KOPT-K1 (cell line): ENCODE measurements around the gene SEMA3B.
"Not testable (repeated sequence)": the region's sequence is repeated elsewhere in the genome, so short reads cannot be mapped to it uniquely, and the experiment has no call there.

ENCODE experiments used
- H3K27ac ChIP-seq: fragments of 200-600 bp; sonication (generic); 2 replicates; pipeline ENCODE4 v1.5.1; 2016; ENCODE audit warnings: antibody characterized with exemption, mild to moderate bottlenecking, low read depth, low read length; ENCODE audit not compliant: poor library complexity, severe bottlenecking
- H3K36me3 ChIP-seq: fragments of 200-600 bp; sonication (generic); 2 replicates; pipeline ENCODE4 v1.5.1; 2017; ENCODE audit warnings: antibody characterized with exemption, mild to moderate bottlenecking, low read length, moderate library complexity; ENCODE audit not compliant: insufficient read depth
- H3K9me3 ChIP-seq: fragments of 200-600 bp; sonication (generic); 2 replicates; pipeline ENCODE4 v1.5.1; 2017; ENCODE audit warnings: antibody characterized with exemption, low read length, mild to moderate bottlenecking; ENCODE audit not compliant: insufficient read depth, poor library complexity, severe bottlenecking

The SEMA3B gene

DNA sequence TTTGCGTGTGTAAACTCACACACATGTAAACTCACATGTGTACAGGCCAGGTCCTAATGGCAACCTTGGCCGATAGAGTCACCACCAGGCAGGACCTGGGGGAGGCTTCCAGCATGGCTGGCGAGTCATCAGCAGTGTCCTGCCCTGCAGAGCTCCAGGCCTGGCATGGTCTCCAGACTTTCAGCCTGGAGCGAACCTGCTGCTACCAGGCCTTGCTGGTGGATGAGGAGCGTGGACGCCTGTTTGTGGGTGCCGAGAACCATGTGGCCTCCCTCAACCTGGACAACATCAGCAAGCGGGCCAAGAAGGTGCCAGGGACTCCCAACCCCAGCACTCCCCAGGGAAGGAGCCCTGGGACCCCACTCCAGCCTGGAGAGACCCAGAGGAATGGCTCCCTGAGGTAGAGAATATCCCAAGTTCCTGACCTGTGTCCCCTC, 1.0 kb downstream of the SEMA3B start:
- Histone ChIP-seq H3K9me3 (no peaks in the 10 kb centered on the region), H3K36me3 (no peaks in the 10 kb centered on the region), H3K27ac (no peak overlapping the region)

DNA sequence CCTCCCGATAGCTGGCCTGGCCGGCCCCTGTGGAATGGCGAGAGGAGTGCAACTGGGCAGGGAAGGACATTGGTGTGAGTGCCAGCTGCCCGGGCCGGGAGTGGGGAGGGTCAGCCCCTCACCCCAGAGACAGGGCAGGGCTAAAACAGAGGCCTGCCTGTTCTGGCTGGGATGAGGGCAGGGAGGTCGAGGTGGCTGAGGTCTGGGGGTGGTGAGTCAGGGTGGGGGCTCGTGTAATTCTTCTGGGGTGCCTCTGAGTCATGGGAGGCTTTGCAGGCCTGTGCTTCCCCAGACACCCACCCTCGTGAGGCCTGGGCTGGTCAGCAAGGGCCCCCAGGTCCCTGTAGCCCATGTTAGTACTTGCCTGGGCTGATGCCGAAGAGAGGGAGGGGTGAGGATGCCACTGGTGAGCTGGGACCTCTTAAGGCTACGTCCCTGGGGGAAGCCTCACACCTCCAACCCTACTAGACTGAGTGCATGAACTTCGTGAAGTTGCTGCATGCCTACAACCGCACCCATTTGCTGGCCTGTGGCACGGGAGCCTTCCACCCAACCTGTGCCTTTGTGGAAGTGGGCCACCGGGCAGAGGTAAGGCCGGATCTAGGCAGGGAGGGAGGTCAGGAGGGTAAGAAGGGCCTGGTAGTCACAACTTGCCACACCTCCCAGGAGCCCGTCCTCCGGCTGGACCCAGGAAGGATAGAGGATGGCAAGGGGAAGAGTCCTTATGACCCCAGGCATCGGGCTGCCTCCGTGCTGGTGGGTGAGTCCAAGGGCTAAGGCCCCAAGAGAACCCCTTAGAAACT, 1.7 kb downstream of the SEMA3B start:
- Histone ChIP-seq H3K27ac (no peak overlapping the region), H3K36me3 (no peaks in the 10 kb centered on the region)

DNA sequence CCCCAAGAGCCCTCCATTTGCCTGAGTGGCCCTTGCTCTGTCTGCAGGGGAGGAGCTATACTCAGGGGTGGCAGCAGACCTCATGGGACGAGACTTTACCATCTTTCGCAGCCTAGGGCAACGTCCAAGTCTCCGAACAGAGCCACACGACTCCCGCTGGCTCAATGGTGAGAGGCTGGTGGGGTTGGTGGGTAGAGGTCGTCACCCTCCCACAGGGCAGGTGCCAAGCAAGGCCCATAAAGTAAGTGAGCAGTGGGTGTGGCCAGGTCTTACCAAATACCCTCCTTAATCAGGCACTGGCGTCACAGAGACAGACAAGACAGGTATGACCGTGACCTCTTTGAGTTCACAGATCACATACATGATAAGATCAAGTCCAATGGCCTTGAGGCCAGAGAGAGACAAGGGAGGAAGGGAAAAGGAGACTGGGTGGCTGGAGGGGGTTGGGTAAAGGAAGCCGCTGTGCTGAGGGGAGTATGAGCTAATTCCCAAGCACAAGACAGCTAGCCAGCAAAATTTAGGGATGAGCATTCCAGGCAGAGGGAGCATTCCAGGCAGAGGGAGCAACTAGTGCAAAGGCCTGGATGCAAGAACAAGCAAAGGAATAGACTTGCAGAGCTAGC, 2.5 kb downstream of the SEMA3B start:
- no peaks in the 10 kb centered on the region for H3K36me3 ChIP-seq
- no peaks in the 10 kb centered on the region for H3K9me3 ChIP-seq
- no peak overlapping the region for H3K27ac ChIP-seq

More for the DNA sequence above, 1.7 kb downstream of the SEMA3B start:
- H3K9me3 ChIP-seq, result no peaks in the 10 kb centered on the region

DNA sequence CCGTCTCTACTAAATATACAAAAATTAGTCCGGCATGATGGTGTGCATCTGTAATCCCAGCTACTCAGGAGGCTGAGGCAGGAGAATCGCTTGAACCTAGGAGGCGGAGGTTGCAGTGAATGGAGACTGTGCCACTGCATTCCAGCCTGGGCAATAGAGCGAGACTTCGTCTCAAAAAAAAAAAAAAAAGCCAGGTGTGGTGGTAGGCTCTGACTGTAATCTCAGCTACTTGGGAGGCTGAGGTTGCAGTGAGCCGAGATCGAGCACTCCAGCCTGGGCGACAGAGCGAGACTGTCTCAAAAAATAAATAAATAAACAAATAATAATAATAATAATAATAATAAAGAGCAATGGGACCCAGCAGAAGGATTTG, 3.6 kb downstream of the SEMA3B start:
- not testable (repeated sequence) for H3K9me3 ChIP-seq, H3K27ac ChIP-seq, H3K36me3 ChIP-seq

DNA sequence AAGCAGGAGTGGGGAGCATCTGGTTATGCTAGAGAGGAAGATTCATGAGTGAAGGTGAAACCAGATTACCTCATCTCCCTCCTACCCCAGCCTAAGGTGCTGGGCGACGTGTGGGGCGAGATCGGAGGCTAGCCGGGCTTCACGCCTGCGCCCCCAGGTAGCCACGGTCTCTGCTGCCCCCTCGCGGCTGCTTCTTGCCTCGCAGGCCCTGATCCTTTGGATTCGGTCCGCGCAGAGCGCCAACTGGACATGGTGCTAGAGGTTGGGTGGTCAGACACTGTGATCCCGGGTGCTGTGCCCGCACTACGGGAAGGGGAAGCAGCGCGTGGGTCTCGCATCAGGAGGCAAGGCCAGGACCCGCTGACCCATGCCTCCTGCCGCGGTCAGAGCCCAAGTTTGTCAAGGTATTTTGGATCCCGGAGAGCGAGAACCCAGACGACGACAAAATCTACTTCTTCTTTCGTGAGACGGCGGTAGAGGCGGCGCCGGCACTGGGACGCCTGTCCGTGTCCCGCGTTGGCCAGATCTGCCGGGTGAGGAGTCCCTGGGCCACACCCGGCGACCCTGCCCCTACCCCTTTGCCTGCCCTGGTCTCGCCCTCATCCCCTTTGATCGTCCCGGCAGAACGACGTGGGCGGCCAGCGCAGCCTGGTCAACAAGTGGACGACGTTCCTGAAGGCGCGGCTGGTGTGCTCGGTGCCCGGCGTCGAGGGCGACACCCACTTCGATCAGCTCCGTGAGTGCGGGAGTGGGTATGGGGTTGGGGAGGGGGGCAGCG, 4.2 kb downstream of the SEMA3B start:
- no peak overlapping the region for H3K27ac ChIP-seq

DNA sequence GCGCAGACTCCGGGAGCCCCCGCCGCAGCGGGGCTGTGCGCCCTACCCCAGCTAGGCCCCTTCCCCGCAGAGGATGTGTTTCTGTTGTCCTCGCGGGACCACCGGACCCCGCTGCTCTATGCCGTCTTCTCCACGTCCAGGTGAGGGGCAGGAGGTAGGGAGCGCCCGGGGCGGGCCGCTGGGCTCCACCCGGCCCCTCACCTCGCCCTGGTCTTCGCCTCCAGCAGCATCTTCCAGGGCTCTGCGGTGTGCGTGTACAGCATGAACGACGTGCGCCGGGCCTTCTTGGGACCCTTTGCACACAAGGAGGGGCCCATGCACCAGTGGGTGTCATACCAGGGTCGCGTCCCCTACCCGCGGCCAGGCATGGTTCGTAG, 4.7 kb downstream of the SEMA3B start:
- Histone ChIP-seq H3K9me3 (no peaks in the 10 kb centered on the region), H3K27ac (no peak overlapping the region), H3K36me3 (no peaks in the 10 kb centered on the region)

More for the DNA sequence above, 4.2 kb downstream of the SEMA3B start:
- H3K36me3 ChIP-seq, result no peaks in the 10 kb centered on the region
- H3K9me3 ChIP-seq, result no peaks in the 10 kb centered on the region

DNA sequence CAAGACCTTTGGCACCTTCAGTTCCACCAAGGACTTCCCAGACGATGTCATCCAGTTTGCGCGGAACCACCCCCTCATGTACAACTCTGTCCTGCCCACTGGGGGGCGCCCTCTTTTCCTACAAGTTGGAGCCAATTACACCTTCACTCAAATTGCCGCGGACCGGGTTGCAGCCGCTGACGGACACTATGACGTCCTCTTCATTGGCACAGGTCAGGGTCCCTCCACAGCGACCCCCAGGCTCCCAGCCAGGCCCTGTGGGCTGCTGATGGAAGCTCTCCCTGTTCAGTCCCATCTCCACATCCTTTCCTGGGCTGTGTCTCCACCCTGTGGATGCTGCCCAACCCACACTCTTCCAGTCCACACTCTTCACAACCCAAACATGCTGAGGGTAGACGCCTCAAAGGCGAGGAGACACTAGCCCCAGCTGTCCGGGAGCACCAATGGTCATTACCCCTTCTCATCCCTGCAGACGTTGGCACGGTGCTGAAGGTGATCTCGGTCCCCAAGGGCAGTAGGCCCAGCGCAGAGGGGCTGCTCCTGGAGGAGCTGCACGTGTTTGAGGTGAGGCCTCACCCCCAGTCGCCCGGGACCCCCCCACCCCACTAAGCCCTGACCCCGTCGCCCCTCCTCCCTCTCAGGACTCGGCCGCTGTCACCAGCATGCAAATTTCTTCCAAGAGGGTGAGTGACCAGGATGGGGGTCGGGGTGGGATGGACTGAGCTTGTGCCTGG, 5.6 kb downstream of the SEMA3B start:
- Histone ChIP-seq H3K36me3 (no peaks in the 10 kb centered on the region), H3K27ac (no peak overlapping the region), H3K9me3 (no peaks in the 10 kb centered on the region)

DNA sequence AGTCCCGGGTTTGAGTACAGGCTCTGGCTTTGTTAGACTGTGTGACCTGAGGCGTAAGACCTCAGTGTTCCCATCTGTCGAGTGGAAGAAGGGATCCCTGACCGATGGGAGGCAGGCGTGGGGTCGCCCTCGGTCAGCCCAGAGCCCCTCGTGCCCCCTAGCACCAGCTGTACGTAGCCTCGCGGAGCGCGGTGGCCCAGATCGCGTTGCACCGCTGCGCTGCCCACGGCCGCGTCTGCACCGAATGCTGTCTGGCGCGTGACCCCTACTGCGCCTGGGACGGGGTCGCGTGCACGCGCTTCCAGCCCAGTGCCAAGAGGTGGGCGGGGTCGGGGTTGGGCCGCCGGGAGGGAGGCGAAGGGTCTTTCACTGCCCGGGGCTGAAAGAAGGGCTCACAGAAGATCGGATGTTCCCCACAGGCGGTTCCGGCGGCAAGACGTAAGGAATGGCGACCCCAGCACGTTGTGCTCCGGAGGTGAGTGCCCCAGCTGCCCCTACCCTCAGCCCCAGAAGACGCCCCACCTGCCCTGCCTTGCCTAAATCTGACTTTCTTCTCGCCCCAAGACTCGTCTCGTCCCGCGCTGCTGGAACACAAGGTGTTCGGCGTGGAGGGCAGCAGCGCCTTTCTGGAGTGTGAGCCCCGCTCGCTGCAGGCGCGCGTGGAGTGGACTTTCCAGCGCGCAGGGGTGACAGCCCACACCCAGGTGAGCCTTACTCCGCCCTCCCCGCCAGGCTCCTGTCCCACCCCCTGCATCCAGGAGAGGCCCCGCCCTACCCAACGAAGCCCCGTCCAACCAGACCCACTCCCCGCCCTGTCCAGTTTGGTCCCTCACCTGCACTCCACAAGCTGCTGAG, 6.4 kb downstream of the SEMA3B start:
- no peaks in the 10 kb centered on the region for H3K9me3 ChIP-seq
- H3K36me3 ChIP-seq, result no peaks in the 10 kb centered on the region

DNA sequence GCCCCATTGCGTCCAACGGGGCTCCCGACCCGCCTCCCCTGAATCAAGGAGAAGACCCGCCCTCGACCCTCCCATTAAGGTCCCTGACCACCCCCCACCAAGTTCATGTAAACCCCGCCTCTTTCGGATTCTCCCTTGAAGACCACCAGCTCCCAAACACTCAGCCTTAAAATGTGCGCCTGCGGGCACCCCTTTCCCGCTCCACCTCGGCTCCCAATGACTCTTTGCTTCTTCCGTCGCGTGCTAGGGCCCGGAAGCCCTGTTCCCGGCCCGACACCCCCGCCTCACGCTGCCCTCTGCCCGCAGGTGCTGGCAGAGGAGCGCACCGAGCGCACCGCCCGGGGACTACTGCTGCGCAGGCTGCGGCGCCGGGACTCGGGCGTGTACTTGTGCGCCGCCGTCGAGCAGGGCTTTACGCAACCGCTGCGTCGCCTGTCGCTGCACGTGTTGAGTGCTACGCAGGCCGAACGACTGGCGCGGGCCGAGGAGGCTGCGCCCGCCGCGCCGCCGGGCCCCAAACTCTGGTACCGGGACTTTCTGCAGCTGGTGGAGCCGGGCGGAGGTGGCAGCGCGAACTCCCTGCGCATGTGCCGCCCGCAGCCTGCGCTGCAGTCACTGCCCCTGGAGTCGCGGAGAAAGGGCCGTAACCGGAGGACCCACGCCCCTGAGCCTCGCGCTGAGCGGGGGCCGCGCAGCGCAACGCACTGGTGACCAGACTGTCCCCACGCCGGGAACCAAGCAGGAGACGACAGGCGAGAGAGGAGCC, 7.2 kb downstream of the SEMA3B start:
- Histone ChIP-seq H3K27ac (no peak overlapping the region), H3K9me3 (no peaks in the 10 kb centered on the region), H3K36me3 (no peaks in the 10 kb centered on the region)

More for the DNA sequence above, 6.4 kb downstream of the SEMA3B start:
- no peak overlapping the region for H3K27ac ChIP-seq

DNA sequence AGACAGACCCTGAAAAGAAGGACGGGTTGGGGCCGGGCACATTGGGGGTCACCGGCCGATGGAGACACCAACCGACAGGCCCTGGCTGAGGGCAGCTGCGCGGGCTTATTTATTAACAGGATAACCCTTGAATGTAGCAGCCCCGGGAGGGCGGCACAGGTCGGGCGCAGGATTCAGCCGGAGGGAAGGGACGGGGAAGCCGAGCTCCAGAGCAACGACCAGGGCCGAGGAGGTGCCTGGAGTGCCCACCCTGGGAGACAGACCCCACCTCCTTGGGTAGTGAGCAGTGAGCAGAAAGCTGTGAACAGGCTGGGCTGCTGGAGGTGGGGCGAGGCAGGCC, 7.8 kb downstream of the SEMA3B start:
- H3K36me3 ChIP-seq, result no peaks in the 10 kb centered on the region
- H3K9me3 ChIP-seq, result no peaks in the 10 kb centered on the region
- H3K27ac ChIP-seq, result no peak overlapping the region

DNA sequence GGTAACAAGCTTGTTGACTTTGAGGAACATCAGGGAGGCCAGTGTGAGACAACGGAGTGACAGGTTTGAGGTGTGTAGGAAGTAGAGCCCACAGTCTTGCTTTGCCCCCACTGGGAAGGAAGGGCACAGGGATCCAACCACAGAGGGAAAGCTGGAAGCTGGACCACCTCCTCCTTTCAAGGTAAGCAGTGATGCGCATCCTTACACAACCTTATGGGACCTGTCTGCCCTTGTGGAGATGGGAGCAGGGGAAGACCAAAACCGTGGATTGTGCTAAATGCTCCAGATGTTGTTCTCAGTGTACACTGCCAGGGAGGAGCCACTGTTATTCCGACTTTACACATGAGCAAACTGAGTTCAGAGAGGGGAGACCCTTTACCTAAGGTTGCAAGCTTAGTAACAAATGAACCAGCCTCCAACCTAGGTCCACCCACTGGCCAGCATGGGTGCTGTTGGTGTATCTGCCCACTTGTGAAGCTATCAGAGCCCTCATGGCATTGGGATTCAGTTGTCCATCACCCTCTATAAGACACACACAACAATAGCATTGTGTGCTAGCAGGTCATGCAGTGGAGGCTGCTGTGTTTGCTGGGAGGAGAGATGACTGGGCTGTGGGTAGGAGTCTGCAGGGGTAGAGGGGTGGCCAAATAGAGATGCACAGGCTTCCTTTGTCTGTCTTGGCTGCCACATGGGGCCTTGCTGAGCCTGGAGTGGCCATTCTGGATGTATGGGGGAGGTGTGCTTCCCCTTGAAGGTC, 9.4 kb downstream of the SEMA3B start:
- no peaks in the 10 kb centered on the region for H3K36me3 ChIP-seq
- no peaks in the 10 kb centered on the region for H3K9me3 ChIP-seq
- no peak overlapping the region for H3K27ac ChIP-seq

DNA sequence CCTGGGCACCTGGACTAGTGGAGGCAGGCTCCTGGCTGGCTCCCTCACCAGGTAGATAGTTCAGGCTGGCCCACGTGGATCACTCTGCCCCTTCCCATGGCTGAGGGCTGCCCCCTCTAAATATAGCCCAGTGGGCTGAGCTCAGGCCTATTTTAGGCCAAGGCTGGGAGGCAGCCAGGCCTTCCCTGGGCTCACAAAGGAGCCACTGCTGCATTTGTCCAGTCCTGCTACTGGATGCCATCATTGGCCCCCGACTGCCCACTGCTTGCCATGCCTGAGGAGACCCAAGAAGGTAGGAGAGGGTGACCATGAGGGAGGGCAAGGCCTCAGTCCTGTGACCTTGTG, 9.9 kb downstream of the SEMA3B start, which contains the start of gene LSMEM2:
Gene LSMEM2, plus strand, starts transcription at position 208 of the 345 bp plus-strand sequence. Its CDS starts 27 bp downstream, at position 235.
- H3K9me3 ChIP-seq, result no peaks in the 10 kb centered on the region
- H3K36me3 ChIP-seq, result no peaks in the 10 kb centered on the region
- no peak within 1 kb of the TSS for H3K27ac ChIP-seq
